DMS79 (cell line): Measurements from ENCODE around the gene GTF3A.
"Not testable (repeated sequence)": the region's sequence is repeated elsewhere in the genome, so short reads cannot be mapped to it uniquely, and the experiment has no call there.

Experiments used
- DNase-seq: peaks from one replicate; lab custom pipeline; 2025; lab: John Stamatoyannopoulos, UW

Gene GTF3A

GRCh38 chr13:27424246-27425157 lies at the start of gene GTF3A:
Gene GTF3A (plus strand): TSS chr13:27424619.
- peak; percentile 36 for DNase-seq

- DNase-seq: peak; percentile 21
Observed at GRCh38 chr13:27374650-27375049, 49.8 kb upstream of the GTF3A start.

- no peak for DNase-seq
Observed at GRCh38 chr13:27375686-27376326, 48.6 kb upstream of the GTF3A start.

- no peak for DNase-seq
Observed at GRCh38 chr13:27379126-27379525, 45.3 kb upstream of the GTF3A start.

GRCh38 chr13:27379694-27380641 lies 44.5 kb upstream of the GTF3A start:
- DNase-seq: no peak

GRCh38 chr13:27381601-27382000 lies 42.8 kb upstream of the GTF3A start:
- no peak for DNase-seq

- DNase-seq: no peak
Observed at GRCh38 chr13:27383104-27383921, 41.1 kb upstream of the GTF3A start.

GRCh38 chr13:27384285-27384684 lies 40.1 kb upstream of the GTF3A start:
- DNase-seq: no peak

- DNase-seq: no peak
Observed at GRCh38 chr13:27388241-27388640, 36.2 kb upstream of the GTF3A start.

GRCh38 chr13:27389891-27390290 lies 34.5 kb upstream of the GTF3A start:
- no peak for DNase-seq

GRCh38 chr13:27391471-27391870 lies 32.9 kb upstream of the GTF3A start:
- no peak for DNase-seq

GRCh38 chr13:27393101-27393500 lies 31.3 kb upstream of the GTF3A start:
- no peak for DNase-seq

- no peak for DNase-seq
Observed at GRCh38 chr13:27395007-27395510, 29.4 kb upstream of the GTF3A start.

GRCh38 chr13:27396252-27396846 lies 28.1 kb upstream of the GTF3A start:
- no peak for DNase-seq

GRCh38 chr13:27398360-27398759 lies 26.1 kb upstream of the GTF3A start:
- DNase-seq: no peak

GRCh38 chr13:27400405-27400804 lies 24.0 kb upstream of the GTF3A start:
- DNase-seq: not testable (repeated sequence)

GRCh38 chr13:27401210-27401609 lies 23.2 kb upstream of the GTF3A start:
- no peak for DNase-seq

GRCh38 chr13:27403203-27403678 lies 21.2 kb upstream of the GTF3A start:
- no peak for DNase-seq

- no peak for DNase-seq
Observed at GRCh38 chr13:27403727-27404385, 20.6 kb upstream of the GTF3A start.

- DNase-seq: no peak
Observed at GRCh38 chr13:27404680-27405079, 19.7 kb upstream of the GTF3A start.
